Measurements from ENCODE around the gene IGSF9B.

Gene IGSF9B

DNA sequence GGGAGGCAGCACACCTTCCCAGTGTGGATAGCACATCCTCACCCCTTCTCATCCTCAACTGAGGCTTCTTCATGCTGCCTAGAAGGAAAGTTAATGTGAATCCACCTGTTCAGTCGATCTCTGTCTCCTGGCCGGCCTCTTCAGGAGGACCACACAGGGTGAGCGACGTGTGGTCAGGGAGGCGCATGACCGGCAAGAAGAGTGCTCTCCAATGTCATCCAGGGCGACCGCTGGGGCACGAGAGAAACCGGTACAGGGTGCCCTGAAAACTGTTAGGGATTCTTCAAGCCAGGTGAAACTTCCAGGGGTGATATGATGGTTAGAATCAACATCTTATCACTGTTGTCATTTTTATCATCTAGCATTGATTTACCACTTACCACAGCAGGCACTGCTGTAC, 43.0 kb downstream of the IGSF9B start:
- TF ChIP-seq, protein P1, sequence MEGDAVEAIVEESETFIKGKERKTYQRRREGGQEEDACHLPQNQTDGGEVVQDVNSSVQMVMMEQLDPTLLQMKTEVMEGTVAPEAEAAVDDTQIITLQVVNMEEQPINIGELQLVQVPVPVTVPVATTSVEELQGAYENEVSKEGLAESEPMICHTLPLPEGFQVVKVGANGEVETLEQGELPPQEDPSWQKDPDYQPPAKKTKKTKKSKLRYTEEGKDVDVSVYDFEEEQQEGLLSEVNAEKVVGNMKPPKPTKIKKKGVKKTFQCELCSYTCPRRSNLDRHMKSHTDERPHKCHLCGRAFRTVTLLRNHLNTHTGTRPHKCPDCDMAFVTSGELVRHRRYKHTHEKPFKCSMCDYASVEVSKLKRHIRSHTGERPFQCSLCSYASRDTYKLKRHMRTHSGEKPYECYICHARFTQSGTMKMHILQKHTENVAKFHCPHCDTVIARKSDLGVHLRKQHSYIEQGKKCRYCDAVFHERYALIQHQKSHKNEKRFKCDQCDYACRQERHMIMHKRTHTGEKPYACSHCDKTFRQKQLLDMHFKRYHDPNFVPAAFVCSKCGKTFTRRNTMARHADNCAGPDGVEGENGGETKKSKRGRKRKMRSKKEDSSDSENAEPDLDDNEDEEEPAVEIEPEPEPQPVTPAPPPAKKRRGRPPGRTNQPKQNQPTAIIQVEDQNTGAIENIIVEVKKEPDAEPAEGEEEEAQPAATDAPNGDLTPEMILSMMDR (IDR thresholded peaks at IDR 0.05; ENCODE audit: low read depth, low read length, missing control alignments) = no peak
- H3K4me3 ChIP-seq (ENCODE audit: low read depth, low read length) = no peak overlapping the region

DNA sequence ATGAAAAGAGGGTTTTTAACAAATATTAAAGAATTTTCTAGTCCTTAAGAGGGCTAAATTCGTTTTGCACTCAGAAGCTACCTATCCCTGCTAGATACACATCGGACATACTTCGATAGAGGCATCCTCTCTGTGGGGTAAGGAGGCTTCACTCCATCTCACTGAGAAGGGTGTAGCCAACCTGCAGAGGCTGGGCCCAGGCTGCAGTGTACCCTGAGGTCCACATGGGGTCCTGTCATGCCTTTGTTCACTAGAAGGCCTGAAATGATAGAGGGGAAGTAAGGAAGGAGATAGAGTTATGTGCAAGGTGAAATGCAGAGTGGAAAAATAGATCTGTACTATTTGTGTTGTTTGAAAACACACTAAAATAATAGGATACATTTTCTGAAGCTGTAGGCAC, 45.6 kb downstream of the IGSF9B start:
- DNase-seq (ENCODE audit: low read depth) = no peak
- no peak overlapping the region for H3K4me3 ChIP-seq (ENCODE audit: low read depth, low read length)
- TF ChIP-seq, protein P1 (IDR thresholded peaks at IDR 0.05; ENCODE audit: low read depth, low read length, missing control alignments) = peak; percentile 48

More for the DNA sequence above, 43.0 kb downstream of the IGSF9B start:
- no peak for DNase-seq (ENCODE audit: low read depth)

DNA sequence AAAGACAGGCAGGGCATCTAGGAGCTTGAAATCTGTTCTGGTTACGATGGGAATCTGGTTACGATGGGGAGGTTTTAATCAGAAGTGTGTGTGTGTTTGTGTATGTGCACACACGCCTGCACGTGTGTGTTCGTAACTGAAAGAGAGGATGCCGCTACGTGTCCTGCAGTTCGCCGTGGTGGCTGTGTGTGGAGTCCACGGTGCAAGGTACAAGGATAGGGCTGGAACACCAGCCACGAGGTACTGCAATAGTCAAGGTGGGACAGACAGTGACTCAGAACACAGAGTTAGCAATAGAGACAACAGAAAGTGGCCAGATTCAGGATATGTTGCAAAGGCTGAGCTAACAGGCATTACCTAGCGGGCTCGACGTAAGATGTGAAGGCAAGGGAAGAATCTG, 46.7 kb downstream of the IGSF9B start:
- DNase-seq (ENCODE audit: low read depth) = no peak
- TF ChIP-seq, protein P1 (IDR thresholded peaks at IDR 0.05; ENCODE audit: low read depth, low read length, missing control alignments) = no peak
- H3K4me3 ChIP-seq (ENCODE audit: low read depth, low read length) = no peak overlapping the region

DNA sequence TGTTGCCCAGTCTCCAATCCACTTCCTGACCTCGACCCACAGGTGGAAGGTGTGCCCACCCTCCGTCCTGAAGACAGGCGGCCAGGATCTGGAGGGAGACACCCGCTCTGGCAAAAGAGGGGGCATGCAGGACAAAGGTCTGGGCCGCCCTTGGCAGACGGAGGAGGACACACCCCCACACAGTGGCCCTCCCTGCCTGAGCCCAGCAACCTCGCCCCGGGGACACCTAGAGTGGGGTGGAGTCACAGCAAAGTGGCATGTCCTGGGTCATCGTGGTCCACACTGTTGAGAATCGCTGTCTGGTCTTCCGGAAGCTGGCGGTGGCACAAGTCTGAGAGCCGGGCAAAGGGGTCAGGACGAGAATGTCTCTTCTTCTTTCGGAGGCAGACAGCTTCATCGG, 47.9 kb downstream of the IGSF9B start:
- TF ChIP-seq, protein P1 (IDR thresholded peaks at IDR 0.05; ENCODE audit: low read depth, low read length, missing control alignments) = no peak
- no peak for DNase-seq (ENCODE audit: low read depth)
- H3K4me3 ChIP-seq (ENCODE audit: low read depth, low read length) = no peak overlapping the region

DNA sequence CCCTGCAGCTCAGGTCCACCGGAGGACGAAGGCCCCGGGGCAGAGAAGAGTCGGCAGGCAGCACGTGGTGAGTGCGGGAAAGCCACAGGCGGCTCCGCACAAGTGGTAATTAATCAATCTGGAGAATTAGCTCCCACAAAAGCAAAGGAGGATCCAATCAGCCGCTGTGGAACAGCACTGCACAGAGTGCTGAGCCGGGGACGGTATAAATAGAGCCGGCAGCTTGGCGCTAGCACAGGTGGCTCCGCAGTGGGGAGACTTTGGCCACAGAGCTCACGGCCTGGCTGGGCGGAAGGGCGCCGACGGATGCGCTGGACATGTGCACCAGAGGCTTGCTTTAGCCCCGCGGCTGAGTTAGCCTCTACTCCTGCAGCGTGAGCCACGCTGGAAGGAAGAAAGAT, 48.9 kb downstream of the IGSF9B start:
- no peak for DNase-seq (ENCODE audit: low read depth)
- TF ChIP-seq, protein P1 (IDR thresholded peaks at IDR 0.05; ENCODE audit: low read depth, low read length, missing control alignments) = no peak
- H3K4me3 ChIP-seq (ENCODE audit: low read depth, low read length) = no peak overlapping the region

DNA sequence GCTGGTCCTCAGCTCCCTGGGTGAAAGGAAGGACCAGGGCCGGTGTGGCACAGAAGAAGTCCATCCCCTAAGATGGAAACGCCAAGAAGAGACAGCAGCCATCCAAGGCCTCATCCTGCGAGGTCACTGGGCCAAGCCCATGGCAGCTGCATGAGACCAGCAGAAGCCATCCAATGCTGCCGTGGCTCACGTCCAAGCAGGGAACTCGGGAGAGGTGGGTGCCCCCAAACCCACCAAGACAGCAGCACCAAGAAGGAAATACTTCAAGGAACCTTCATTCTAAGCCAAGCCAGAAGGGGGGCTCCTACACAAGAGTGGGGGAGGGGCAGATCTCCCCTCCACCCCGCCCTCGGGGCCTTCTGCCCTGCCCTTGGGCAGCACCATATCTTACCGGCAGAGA, 49.6 kb downstream of the IGSF9B start:
- DNase-seq (ENCODE audit: low read depth) = no peak
- no peak overlapping the region for H3K4me3 ChIP-seq (ENCODE audit: low read depth, low read length)
- TF ChIP-seq, protein P1 (IDR thresholded peaks at IDR 0.05; ENCODE audit: low read depth, low read length, missing control alignments) = no peak

DNA sequence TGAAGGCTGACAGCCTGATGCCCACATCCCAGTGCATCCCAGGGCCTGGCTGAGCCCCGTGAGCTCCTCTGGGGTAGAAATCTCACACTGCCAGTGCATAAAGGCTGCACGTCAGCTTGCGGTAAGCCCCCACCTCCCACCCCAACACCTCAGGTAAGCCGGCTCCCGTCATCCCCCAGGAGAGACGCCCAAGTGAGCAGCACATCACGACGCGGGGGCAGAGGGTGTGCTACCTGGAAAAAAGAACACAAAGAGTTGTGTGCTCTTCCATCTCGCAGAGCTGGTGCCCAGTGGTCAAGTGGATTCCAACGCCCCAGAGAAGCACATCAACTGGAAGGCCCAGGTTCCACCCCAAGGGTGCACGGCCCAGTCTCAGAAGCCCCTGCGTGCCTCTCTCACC, 50.0 kb downstream of the IGSF9B start:
- TF ChIP-seq, protein P1 (IDR thresholded peaks at IDR 0.05; ENCODE audit: low read depth, low read length, missing control alignments) = no peak
- H3K4me3 ChIP-seq (ENCODE audit: low read depth, low read length) = no peak overlapping the region
- DNase-seq (ENCODE audit: low read depth) = no peak
